DND-41 (cell line): Measurements from ENCODE around the gene SRRM4.

Source experiments
- ATAC-seq: fragments of 200-7000 bp; cut with Tn5 transposase; 3 replicates; pipeline ENCODE4 v1.9.1; 2021; ENCODE audit warnings: low read depth; ENCODE audit not compliant: insufficient read depth
- DNase-seq: peaks from one replicate; pipeline ENCODE4 v3.0.0-alpha.2; 2020
- H2AFZ ChIP-seq: 2 replicates; pipeline ENCODE4 v1.6.0; 2012; ENCODE audit warnings: low read depth, low read length
- H3K27ac ChIP-seq: 2 replicates; pipeline ENCODE4 v1.5.1; 2012; ENCODE audit warnings: low read length, inconsistent platforms
- H3K27me3 ChIP-seq: fragments of 200-600 bp; sonication (generic); 2 replicates; pipeline ENCODE4 v1.6.0; 2012; ENCODE audit warnings: low read length, mild to moderate bottlenecking, inconsistent platforms; ENCODE audit not compliant: insufficient read depth, poor library complexity
- H3K36me3 ChIP-seq: 2 replicates; pipeline ENCODE4 v1.5.1; 2012; ENCODE audit warnings: low read length, inconsistent platforms; ENCODE audit not compliant: insufficient read depth
- H3K4me1 ChIP-seq: 2 replicates; pipeline ENCODE4 v1.5.1; 2012; ENCODE audit warnings: mild to moderate bottlenecking, low read length; ENCODE audit not compliant: insufficient read depth
- H3K4me2 ChIP-seq: 2 replicates; pipeline ENCODE4 v1.6.0; 2012; ENCODE audit warnings: mild to moderate bottlenecking, moderate library complexity, low read length, inconsistent platforms; ENCODE audit not compliant: insufficient read depth
- H3K4me3 ChIP-seq, 2 experiments: fragments of 200-600 bp in 1 of 2; shearing (Covaris generic) in 1 of 2; 2 replicates each; pipeline ENCODE4 v1.5.1; 2012 to 2016; ENCODE audit warnings: inconsistent platforms in 2 of 2, low read length in 2 of 2, mild to moderate bottlenecking in 2 of 2, low read depth in 1 of 2, moderate library complexity in 1 of 2
- H3K79me2 ChIP-seq: 2 replicates; pipeline ENCODE4 v1.6.0; 2012; ENCODE audit warnings: low read length, inconsistent platforms; ENCODE audit not compliant: insufficient read depth
- H3K9ac ChIP-seq: 2 replicates; pipeline ENCODE4 v1.6.0; 2012; ENCODE audit warnings: low read depth, mild to moderate bottlenecking, inconsistent platforms, low read length, moderate library complexity
- H3K9me3 ChIP-seq: 2 replicates; pipeline ENCODE4 v1.5.1; 2012; ENCODE audit warnings: low read length, moderate library complexity, mild to moderate bottlenecking, inconsistent platforms; ENCODE audit not compliant: insufficient read depth, severe bottlenecking
- H4K20me1 ChIP-seq: 2 replicates; pipeline ENCODE4 v1.6.0; 2012; ENCODE audit warnings: low read length; ENCODE audit not compliant: insufficient read depth
- EZH2 ChIP-seq: IDR thresholded peaks from 3 replicates; pipeline ENCODE4 v1.6.1; 2012; ENCODE audit warnings: borderline replicate concordance, low read depth, mild to moderate bottlenecking, moderate library complexity, low read length, inconsistent platforms; ENCODE audit not compliant: severe bottlenecking
- TF ChIP-seq, protein P1 (sequence below): IDR thresholded peaks from 2 replicates; pipeline ENCODE4 v1.5.1; 2012; ENCODE audit warnings: borderline replicate concordance, low read length, moderate library complexity, mild to moderate bottlenecking; ENCODE audit not compliant: poor library complexity, severe bottlenecking; ENCODE audit errors: extremely low read depth

The SRRM4 gene

DNA sequence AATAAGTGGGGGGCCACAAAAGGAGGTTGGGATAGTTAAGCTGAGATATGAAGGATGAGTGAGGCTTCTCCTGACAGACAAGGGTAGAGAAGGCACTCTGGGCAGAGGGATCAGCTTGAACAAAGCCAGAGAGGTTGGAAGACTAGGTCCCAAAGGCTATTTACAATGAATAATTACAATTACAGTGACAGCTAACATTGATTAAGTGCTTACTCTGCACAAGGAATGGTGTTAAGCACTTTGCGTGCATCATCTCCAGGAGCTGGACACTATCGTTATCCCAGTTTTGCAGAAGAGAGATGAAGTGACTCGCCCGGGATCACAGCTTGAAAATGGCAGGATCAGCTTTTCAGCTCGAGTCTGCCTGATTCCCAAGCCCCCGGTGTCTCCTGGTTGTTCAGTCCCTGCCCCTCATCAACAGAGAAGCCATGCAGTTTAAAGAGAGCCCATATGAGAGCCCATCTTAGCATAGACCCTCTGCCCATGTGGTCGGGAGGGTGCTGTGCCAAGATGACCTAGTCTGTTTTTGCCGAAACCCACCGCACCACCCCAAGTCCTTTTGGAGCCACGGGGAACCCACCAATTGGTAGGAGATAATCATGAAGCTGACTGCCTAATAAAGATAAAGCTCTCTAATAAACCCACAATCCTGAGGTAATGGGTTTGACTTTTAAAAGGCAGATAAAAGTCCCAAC, 107.5 kb downstream of the SRRM4 start:
- ATAC-seq, result no peak
- no peak overlapping the region for H3K9ac ChIP-seq
- no peaks in the 10 kb centered on the region for H3K9me3 ChIP-seq
- H3K27ac ChIP-seq, result no peak overlapping the region
- no peaks in the 10 kb centered on the region for H3K4me1 ChIP-seq
- no peaks in the 10 kb centered on the region for H3K79me2 ChIP-seq
- no peak overlapping the region for H3K4me3 ChIP-seq
- no peaks in the 10 kb centered on the region for H3K36me3 ChIP-seq
- no peak for TF ChIP-seq EZH2
- TF ChIP-seq, protein P1, sequence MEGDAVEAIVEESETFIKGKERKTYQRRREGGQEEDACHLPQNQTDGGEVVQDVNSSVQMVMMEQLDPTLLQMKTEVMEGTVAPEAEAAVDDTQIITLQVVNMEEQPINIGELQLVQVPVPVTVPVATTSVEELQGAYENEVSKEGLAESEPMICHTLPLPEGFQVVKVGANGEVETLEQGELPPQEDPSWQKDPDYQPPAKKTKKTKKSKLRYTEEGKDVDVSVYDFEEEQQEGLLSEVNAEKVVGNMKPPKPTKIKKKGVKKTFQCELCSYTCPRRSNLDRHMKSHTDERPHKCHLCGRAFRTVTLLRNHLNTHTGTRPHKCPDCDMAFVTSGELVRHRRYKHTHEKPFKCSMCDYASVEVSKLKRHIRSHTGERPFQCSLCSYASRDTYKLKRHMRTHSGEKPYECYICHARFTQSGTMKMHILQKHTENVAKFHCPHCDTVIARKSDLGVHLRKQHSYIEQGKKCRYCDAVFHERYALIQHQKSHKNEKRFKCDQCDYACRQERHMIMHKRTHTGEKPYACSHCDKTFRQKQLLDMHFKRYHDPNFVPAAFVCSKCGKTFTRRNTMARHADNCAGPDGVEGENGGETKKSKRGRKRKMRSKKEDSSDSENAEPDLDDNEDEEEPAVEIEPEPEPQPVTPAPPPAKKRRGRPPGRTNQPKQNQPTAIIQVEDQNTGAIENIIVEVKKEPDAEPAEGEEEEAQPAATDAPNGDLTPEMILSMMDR, result no peak
- H3K27me3 ChIP-seq, result no peaks in the 10 kb centered on the region
- H2AFZ ChIP-seq, result no peak overlapping the region
- H4K20me1 ChIP-seq, result no peaks in the 10 kb centered on the region
- DNase-seq, result no peak
- no peak overlapping the region for H3K4me2 ChIP-seq

DNA sequence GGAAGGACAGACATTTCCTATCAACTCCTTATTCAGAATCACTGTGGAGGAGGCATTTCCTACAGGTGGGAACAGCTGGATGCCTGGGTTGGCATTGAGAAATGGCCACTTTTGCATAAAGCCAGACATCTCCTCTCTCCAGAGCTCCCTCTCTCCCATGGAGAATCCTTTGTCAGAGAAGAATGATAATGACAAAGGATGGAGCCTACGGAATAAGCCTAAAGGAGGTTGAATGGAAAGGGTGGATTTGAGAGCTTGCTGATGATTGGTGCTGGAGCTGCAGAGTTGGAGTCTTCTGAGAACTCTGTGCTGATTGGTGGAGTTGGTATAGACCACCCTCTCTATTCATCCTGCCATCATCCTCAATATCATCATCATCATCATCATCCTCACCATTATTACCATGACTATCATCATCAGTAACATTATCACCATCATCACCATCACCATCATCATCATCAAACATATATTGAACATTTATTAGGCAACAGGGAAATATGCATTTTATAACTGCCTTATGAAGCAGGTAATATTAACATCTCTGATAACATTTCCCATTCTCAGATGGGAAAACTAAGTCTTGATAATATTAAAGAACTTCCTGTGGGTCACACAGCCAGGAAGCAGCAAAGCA, 108.2 kb downstream of the SRRM4 start:
- no peak for TF ChIP-seq EZH2
- TF ChIP-seq, protein P1, result no peak
- Histone ChIP-seq H2AFZ (no peak overlapping the region), H3K4me2 (no peak overlapping the region), H3K4me1 (no peaks in the 10 kb centered on the region), H3K27me3 (no peaks in the 10 kb centered on the region), H3K9ac (no peak overlapping the region), H4K20me1 (no peaks in the 10 kb centered on the region), H3K9me3 (no peaks in the 10 kb centered on the region), H3K27ac (no peak overlapping the region), H3K4me3 (no peak overlapping the region), H3K79me2 (no peaks in the 10 kb centered on the region), H3K36me3 (no peaks in the 10 kb centered on the region)
- ATAC-seq, result no peak
- DNase-seq, result no peak

DNA sequence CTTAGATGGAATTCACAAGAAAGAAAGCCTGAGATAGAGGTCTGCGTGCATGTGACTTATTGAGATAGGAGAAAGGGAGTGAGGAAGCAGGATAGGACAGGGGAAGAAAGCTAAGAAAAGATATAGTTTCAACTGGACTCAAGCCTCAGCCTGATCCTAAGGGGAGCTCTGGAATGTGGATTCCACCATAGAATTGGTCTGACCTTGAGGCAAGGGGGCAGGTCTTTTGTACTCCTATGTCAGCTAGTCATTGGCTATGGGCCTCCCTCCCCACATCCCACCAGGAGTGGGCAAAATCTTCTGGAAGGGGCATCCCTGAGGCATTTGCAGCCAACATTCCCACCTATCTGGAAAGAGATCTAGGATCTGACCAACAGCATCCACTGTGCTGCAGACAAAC, 108.9 kb downstream of the SRRM4 start:
- no peak for ATAC-seq
- no peaks in the 10 kb centered on the region for H3K79me2 ChIP-seq
- H3K27me3 ChIP-seq, result no peaks in the 10 kb centered on the region
- no peaks in the 10 kb centered on the region for H4K20me1 ChIP-seq
- H3K27ac ChIP-seq, result no peak overlapping the region
- no peak overlapping the region for H2AFZ ChIP-seq
- DNase-seq, result no peak
- H3K4me1 ChIP-seq, result no peaks in the 10 kb centered on the region
- no peak overlapping the region for H3K4me2 ChIP-seq
- TF ChIP-seq, protein P1, result no peak
- TF ChIP-seq EZH2, result no peak
- H3K36me3 ChIP-seq, result no peaks in the 10 kb centered on the region
- no peaks in the 10 kb centered on the region for H3K9me3 ChIP-seq
- H3K9ac ChIP-seq, result no peak overlapping the region
- no peak overlapping the region for H3K4me3 ChIP-seq

DNA sequence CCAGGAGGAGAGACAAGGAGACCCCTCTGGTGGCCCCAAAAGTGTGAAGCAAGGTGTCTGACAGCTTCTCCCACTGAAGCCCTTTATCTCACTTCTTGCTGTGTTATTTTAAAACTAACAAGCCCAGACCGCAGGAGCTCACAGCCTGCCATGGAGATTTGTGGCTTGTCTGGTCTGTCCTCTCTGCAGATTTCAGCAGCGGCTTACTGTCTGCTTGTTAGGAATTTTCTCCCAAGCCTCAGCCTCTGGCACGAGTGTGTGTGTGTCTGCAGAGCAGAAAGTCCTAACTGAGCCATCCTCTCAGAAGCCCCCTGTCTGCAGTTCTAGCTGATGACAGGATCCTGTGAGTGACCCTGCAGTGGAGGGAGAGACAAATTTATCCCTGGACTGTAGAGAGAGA, 109.5 kb downstream of the SRRM4 start:
- Histone ChIP-seq H3K27me3 (no peaks in the 10 kb centered on the region), H2AFZ (no peak overlapping the region), H3K4me2 (no peak overlapping the region), H3K4me3 (no peak overlapping the region), H3K9ac (no peak overlapping the region), H3K27ac (no peak overlapping the region), H3K36me3 (no peaks in the 10 kb centered on the region), H4K20me1 (no peaks in the 10 kb centered on the region), H3K4me1 (no peaks in the 10 kb centered on the region), H3K79me2 (no peaks in the 10 kb centered on the region), H3K9me3 (no peaks in the 10 kb centered on the region)
- no peak for TF ChIP-seq EZH2
- TF ChIP-seq, protein P1, result no peak
- no peak for ATAC-seq
- no peak for DNase-seq
